ENCODE results near the gene GSDME.

The GSDME gene

GRCh38 chr7:24715171-24715570 lies 42.1 kb downstream of the GSDME start (continued):
- TF ChIP-seq ZNF26 (tag by site-specific recombination; IDR thresholded peaks at IDR 0.05), result no peak

GRCh38 chr7:24714676-24715010 lies 42.6 kb downstream of the GSDME start:
- Histone ChIP-seq H3K36me3 (ENCODE audit: control insufficient read depth in 2 of 2, insufficient read depth in 1 of 2, low read length in 2 of 2) (peaks cover 0 to 3% of the 10 kb centered on the region in 2 experiments; a peak in 1 of 3 replicates), H3K27ac (ENCODE audit: extremely low read depth, low read depth, low read length) (no peak overlapping the region), H3K9me3 (ENCODE audit: control insufficient read depth, insufficient read depth, low read depth, low read length) (no peaks in the 10 kb centered on the region), H3K4me1 (ENCODE audit: control insufficient read depth, insufficient read depth, low read length) (no peaks in the 10 kb centered on the region), H3K4me3 (ENCODE audit: low read depth, low read length) (no peak overlapping the region)
- ChIA-PET CTCF (no interaction called here), POLR2A (interaction anchor here (0.5 kb wide), 1 partner anchor 338 kb away, joined by 5 read pairs; no protein-coding TSS in a partner anchor)
- no peak for TF ChIP-seq ZNF596 (tag by site-specific recombination; IDR thresholded peaks at IDR 0.05)
- no peak for TF ChIP-seq ZNF585B (tag by site-specific recombination; IDR thresholded peaks at IDR 0.05)
- TF ChIP-seq ZNF398 (tag by site-specific recombination; IDR thresholded peaks at IDR 0.05), result no peak
- TF ChIP-seq ZNF830 (tag by site-specific recombination; IDR thresholded peaks at IDR 0.05; ENCODE audit: low read depth), result no peak
- no peak for TF ChIP-seq GLI4 (tag by site-specific recombination; IDR thresholded peaks at IDR 0.05)
- TF ChIP-seq ZNF280C (tag by site-specific recombination; IDR thresholded peaks at IDR 0.05), result no peak
- TF ChIP-seq KLF8 (tag by site-specific recombination; IDR thresholded peaks at IDR 0.05), result no peak
- no peak for TF ChIP-seq SCRT2 (tag by site-specific recombination; IDR thresholded peaks at IDR 0.05)
- no peak for TF ChIP-seq ZNF138 (tag by site-specific recombination; IDR thresholded peaks at IDR 0.05; ENCODE audit: borderline replicate concordance)
- no peak for TF ChIP-seq ZFP69B (tag by site-specific recombination; IDR thresholded peaks at IDR 0.05)
- no peak for TF ChIP-seq BCL11A (tag by site-specific recombination; IDR thresholded peaks at IDR 0.05; ENCODE audit: low read depth)
- no peak for TF ChIP-seq ZNF223 (tag by site-specific recombination; IDR thresholded peaks at IDR 0.05)
- no peak for TF ChIP-seq ZNF266 (tag by site-specific recombination; IDR thresholded peaks at IDR 0.05; ENCODE audit: low read depth)
- no peak for TF ChIP-seq SALL2 (tag by site-specific recombination; IDR thresholded peaks at IDR 0.05; ENCODE audit: borderline replicate concordance)
- no peak for TF ChIP-seq ZNF707 (tag by site-specific recombination; IDR thresholded peaks at IDR 0.05)
- TF ChIP-seq ZNF837 (tag by site-specific recombination; IDR thresholded peaks at IDR 0.05), result no peak
- TF ChIP-seq ZNF112 (tag by site-specific recombination; IDR thresholded peaks at IDR 0.05), result no peak

GRCh38 chr7:24713850-24714675 lies 43.2 kb downstream of the GSDME start:
- Histone ChIP-seq H3K36me3 (ENCODE audit: control insufficient read depth in 2 of 2, insufficient read depth in 1 of 2, low read length in 2 of 2) (peaks cover 0 to 3% of the 10 kb centered on the region in 2 experiments; a peak in 1 of 3 replicates), H3K4me3 (ENCODE audit: low read depth, low read length) (no peak overlapping the region), H3K9me3 (ENCODE audit: control insufficient read depth, insufficient read depth, low read depth, low read length) (no peaks in the 10 kb centered on the region), H3K27ac (ENCODE audit: extremely low read depth, low read depth, low read length) (no peak overlapping the region), H3K4me1 (ENCODE audit: control insufficient read depth, insufficient read depth, low read length) (no peaks in the 10 kb centered on the region)
- ChIA-PET POLR2A (no interaction called here), CTCF (interaction anchor here (0.6 kb wide), 1 partner anchor 775 kb away, joined by 3 read pairs; no protein-coding TSS in a partner anchor)
- TF ChIP-seq ZSCAN4 (tag by site-specific recombination; IDR thresholded peaks at IDR 0.05), result no peak
- no peak for TF ChIP-seq GLIS2 (tag by site-specific recombination; IDR thresholded peaks at IDR 0.05)
- TF ChIP-seq ZNF544 (tag by site-specific recombination; IDR thresholded peaks at IDR 0.05), result no peak
- no peak for TF ChIP-seq ZNF555 (tag by site-specific recombination; conservative IDR thresholded peaks at IDR 0.05)
- TF ChIP-seq ZSCAN5A (tag by site-specific recombination; IDR thresholded peaks at IDR 0.05), result no peak

Measured in HEK293 (cell line).